K562 (cell line): ENCODE data around the gene HIVEP2. TPM values are rescaled to one million over a fixed set of nuclear protein-coding genes. Genes with fewer than 3 reads are reported as not detected.

ENCODE experiments used
- ATAC-seq: fragments of 200-7000 bp; cut with Tn5 transposase; 3 replicates; pipeline ENCODE4 v1.9.1; 2020; ENCODE audit warnings: moderate library complexity
- BruUV-seq: library from RNA; stranded (reverse); fragments of 400-500 nt; replicated peaks from 2 replicates; lab custom pipeline; 2021; lab: Mats Ljungman, UMichigan
- CTCF ChIA-PET: fragments of 300-600 bp; formaldehyde crosslinking; extraction: SDS; loops from one replicate; lab custom pipeline; 2021; ENCODE audit warnings: low intra/inter-chr PET ratio; lab: Yijun Ruan, JAX
- POLR2A ChIA-PET: fragments of 300-600, 350-650 bp; sonication (Branson Sonifier 250); formaldehyde crosslinking; extraction: SDS; loops from one replicate; lab custom pipeline; 2021; ENCODE audit warnings: antibody characterized with exemption, inconsistent platforms; lab: Yijun Ruan, JAX
- DNase-seq, 4 experiments: peaks; one replicate each; pipeline versions ENCODE4 v3.0.0 to v3.0.0-alpha.2; 2011 to 2018; ENCODE audit warnings: low spot score in 3 of 4, mixed read lengths in 3 of 4; ENCODE audit errors: extremely low read depth in 1 of 4
- FAIRE-seq: peaks from 2 replicates; lab custom pipeline; 2011; peaks lifted over from hg19 to GRCh38; lab: Jason Lieb, UNC
- H2AFZ ChIP-seq: 2 replicates; pipeline ENCODE4 v1.6.0; 2011; ENCODE audit warnings: low read depth, low read length, control low read depth, inconsistent platforms
- H3K27ac ChIP-seq: fragments of 200-600 bp; 3 replicates; pipeline ENCODE4 v1.8.0; 2011; ENCODE audit warnings: low read depth, mild to moderate bottlenecking, control low read depth, inconsistent platforms, low read length, moderate library complexity, mixed read lengths; ENCODE audit errors: extremely low read depth
- H3K27me3 ChIP-seq, 2 experiments: fragments of 300-600 bp in 1 of 2; 2 replicates in 1 of 2; 3 replicates in 1 of 2; pipeline versions ENCODE4 v1.6.0 to v1.8.0; 2011; ENCODE audit warnings: inconsistent platforms in 2 of 2, low read length in 2 of 2, mild to moderate bottlenecking in 1 of 2, mixed read lengths in 1 of 2, moderate library complexity in 1 of 2; ENCODE audit not compliant: control insufficient read depth in 2 of 2, insufficient read depth in 2 of 2
- H3K36me3 ChIP-seq: fragments of 300-600 bp; 3 replicates; pipeline ENCODE4 v1.8.0; 2011; ENCODE audit warnings: mild to moderate bottlenecking, low read length, inconsistent platforms; ENCODE audit not compliant: control insufficient read depth, insufficient read depth
- H3K4me1 ChIP-seq, 2 experiments: fragments of 200-600 bp in 1 of 2; replicated peaks in 1 of 2; 2 replicates in 1 of 2; 3 replicates in 1 of 2; pipeline versions ENCODE4 v1.5.1 to v1.8.0; 2011; ENCODE audit warnings: inconsistent platforms in 2 of 2, low read length in 2 of 2, mild to moderate bottlenecking in 1 of 2, mixed read lengths in 1 of 2, moderate library complexity in 1 of 2; ENCODE audit not compliant: control insufficient read depth in 2 of 2, insufficient read depth in 2 of 2
- H3K4me2 ChIP-seq: 2 replicates; pipeline ENCODE4 v1.6.1; 2011; ENCODE audit warnings: low read length, control low read depth, inconsistent platforms, mixed read lengths; ENCODE audit not compliant: insufficient read depth
- H3K4me3 ChIP-seq: fragments of 200-600 bp; sonication (generic), shearing (Covaris generic); 2 replicates; pipeline ENCODE4 v1.5.1; 2016; ENCODE audit warnings: control low read depth, inconsistent platforms
- H3K79me2 ChIP-seq: fragments of 200-600 bp; 3 replicates; pipeline ENCODE4 v1.8.0; 2011; ENCODE audit warnings: low read length, inconsistent platforms; ENCODE audit not compliant: control insufficient read depth, insufficient read depth
- H3K9ac ChIP-seq, 2 experiments: 2 replicates each; pipeline versions ENCODE4 v1.6.0 to v1.6.1; 2011; ENCODE audit warnings: low read depth in 2 of 2, low read length in 2 of 2, control low read depth in 1 of 2, inconsistent platforms in 1 of 2, mild to moderate bottlenecking in 1 of 2, mixed read lengths in 1 of 2; ENCODE audit not compliant: insufficient read depth in 1 of 2
- H3K9me1 ChIP-seq: one replicate; pipeline ENCODE4 v1.6.0; 2011; ENCODE audit warnings: inconsistent platforms, mild to moderate bottlenecking, low read length, moderate library complexity; ENCODE audit not compliant: control insufficient read depth, insufficient read depth
- H3K9me3 ChIP-seq: replicated peaks from 2 replicates; pipeline ENCODE4 v1.5.1; 2011; ENCODE audit warnings: low read depth, low read length, inconsistent platforms; ENCODE audit not compliant: control insufficient read depth, insufficient read depth
- H4K20me1 ChIP-seq: replicated peaks from 2 replicates; pipeline ENCODE4 v1.6.1; 2011; ENCODE audit warnings: low read length, inconsistent platforms, mixed read lengths; ENCODE audit not compliant: control insufficient read depth, insufficient read depth
- CAMTA2 ChIP-seq: fragments of 250-450 bp; sonication (Bioruptor Pico); conservative IDR thresholded peaks from 2 replicates; pipeline ENCODE4 v1.5.1; 2022
- CBX5 ChIP-seq: IDR thresholded peaks from 2 replicates; pipeline ENCODE4 v1.6.1; 2014; ENCODE audit warnings: low read depth, borderline replicate concordance
- HNRNPUL1 ChIP-seq: fragments of 200-400 bp; formaldehyde crosslinking; IDR thresholded peaks from 2 replicates; pipeline ENCODE4 v1.6.1; 2017; ENCODE audit warnings: low read length
- L3MBTL2 ChIP-seq: fragments of 450-650 bp; IDR thresholded peaks from 2 replicates; pipeline ENCODE4 v1.6.1; 2016; ENCODE audit warnings: mild to moderate bottlenecking, moderate library complexity
- MGA ChIP-seq: fragments of 450-650 bp; IDR thresholded peaks from 2 replicates; pipeline ENCODE4 v1.6.1; 2016; ENCODE audit warnings: mild to moderate bottlenecking, moderate library complexity
- NR2F6 ChIP-seq: fragments of 450-650 bp; formaldehyde crosslinking; IDR thresholded peaks from 2 replicates; pipeline ENCODE4 v1.4.0; 2020; ENCODE audit warnings: mild to moderate bottlenecking
- PHF8 ChIP-seq: fragments of 200-600 bp; sonication (generic); IDR thresholded peaks from 2 replicates; pipeline ENCODE4 v1.6.1; 2012; ENCODE audit warnings: mixed run types, mild to moderate bottlenecking, inconsistent platforms, low read length, moderate library complexity, borderline replicate concordance
- RNF2 ChIP-seq: sonication (generic); IDR thresholded peaks from 2 replicates; pipeline ENCODE4 v1.6.1; 2016
- SPI1 ChIP-seq: IDR thresholded peaks from 2 replicates; pipeline ENCODE4 v1.6.1; 2011; ENCODE audit warnings: low read depth, low read length, control low read depth, borderline replicate concordance
- TCF7 ChIP-seq: sonication (generic); IDR thresholded peaks from 2 replicates; pipeline ENCODE4 v1.6.1; 2016; ENCODE audit warnings: antibody characterized with exemption, borderline replicate concordance
- ZSCAN32 ChIP-seq: fragments of 450-650 bp; formaldehyde crosslinking; IDR thresholded peaks from 2 replicates; pipeline ENCODE4 v1.4.0; 2020; ENCODE audit warnings: mild to moderate bottlenecking, moderate library complexity
- WGBS: fragments of 100-300 bp; shearing (Covaris generic); methylation state at CpG from one replicate; pipeline ENCODE4 v1.1.6; 2016; ENCODE audit warnings: low coverage, mixed read lengths; ENCODE audit not compliant: insufficient coverage; ENCODE audit errors: missing lambda C conversion rate; 5-methylcytosine and 5-hydroxymethylcytosine counted together
- in situ Hi-C: fragments of 300-500 bp; cut with MboI; formaldehyde crosslinking; loops from 4 replicates; pipeline ENCODE4 v1.15.0; 2018; ENCODE audit warnings: inconsistent platforms, mixed read lengths
- intact Hi-C: fragments of 100-400 bp; cut with micrococcal nuclease; formaldehyde crosslinking; loops from 2 replicates; pipeline ENCODE4 v1.14.2; 2022
- polyA plus RNA-seq, 8 experiments: library from polyadenylated mRNA; depleted of rRNA in 4 of 8; stranded (reverse) in 5 of 8; unstranded in 3 of 8; fragments of >200 nt; fragmentation: Nextera tagmentation in 2 of 8; fragmentation: Illumina TruSeq in 1 of 8; extraction: Ambion mirVana in 2 of 8; extraction: Trizol in 1 of 8; gene quantifications; 2 replicates each; pipeline versions ENCODE4 v1.2.1 to v1.2.3, GENCODE V29; 2011 to 2014; ENCODE audit warnings: inconsistent platforms in 1 of 8, missing spikeins in 1 of 8
- total RNA-seq, 7 experiments: library from RNA; depleted of rRNA in 6 of 7; stranded (reverse); fragments of >200 nt in 6 of 7; fragmentation: Illumina TruSeq in 2 of 7; extraction: Trizol in 2 of 7; gene quantifications; 2 replicates each; pipeline versions ENCODE4 v1.2.1 to v1.2.3, GENCODE V29; 2011 to 2021; ENCODE audit warnings: low replicate concordance in 1 of 7

HIVEP2 gene
- total and polyA plus RNA-seq, 9 of the 15 experiments (the other 6 are each of a cell fraction or from before 2014, with no cell fraction given), result under 0.01 to 1.2 (median 0.31) TPM

GRCh38 chr6:142984386-142984785 lies 39.4 kb upstream of the HIVEP2 start:
- H3K9ac ChIP-seq, result no peak overlapping the region
- H3K4me1 ChIP-seq, result no peaks in the 10 kb centered on the region
- H3K4me3 ChIP-seq, result no peak overlapping the region
- H3K4me2 ChIP-seq, result no peak overlapping the region
- WGBS, result 2% methylated on average over 3 of the region's 3 CpGs
- CTCF ChIA-PET, result interaction anchor here (0.5 kb wide), 1 partner anchor 15 kb away, joined by 3 read pairs; no protein-coding TSS in a partner anchor
- POLR2A ChIA-PET, result no interaction called here
- H3K27ac ChIP-seq, result no peak overlapping the region
- H4K20me1 ChIP-seq, result no peaks in the 10 kb centered on the region
- intact Hi-C loops (no loop called here), in situ Hi-C loops (no loop called here)
- H3K27me3 ChIP-seq, result peaks cover 0 to under 1% of the 10 kb centered on the region in 2 experiments; a peak in 2 of 5 replicates
- ATAC-seq, result no peak
- no peaks in the 10 kb centered on the region for H3K36me3 ChIP-seq
- DNase-seq, result no peak
- no peak for FAIRE-seq
- H2AFZ ChIP-seq, result no peak overlapping the region
- no peaks in the 10 kb centered on the region for H3K79me2 ChIP-seq
- no TSS peak for BruUV-seq
- no peaks in the 10 kb centered on the region for H3K9me1 ChIP-seq
- no peaks in the 10 kb centered on the region for H3K9me3 ChIP-seq
- no peak for TF ChIP-seq HNRNPUL1
- TF ChIP-seq TCF7, result no peak
- no peak for TF ChIP-seq RNF2
- no peak for TF ChIP-seq CAMTA2 (CRISPR knock-in tag)
- no peak for TF ChIP-seq L3MBTL2
- TF ChIP-seq PHF8, result no peak
- no peak for TF ChIP-seq ZSCAN32 (CRISPR knock-in tag)
- no peak for TF ChIP-seq SPI1
- no peak for TF ChIP-seq MGA
- TF ChIP-seq CBX5, result no peak
- no peak for TF ChIP-seq NR2F6 (CRISPR knock-in tag)
